Uterus (tissue), 4 donors: ENCODE data around the gene CLIC6. TPM values are rescaled to one million over a fixed set of nuclear protein-coding genes. Genes with fewer than 3 reads are reported as not detected.

Experiments used
- DNase-seq, 2 donors: peaks; one replicate each; pipeline ENCODE4 v3.0.0-alpha.2; 2019 to 2020
- H3K27ac ChIP-seq, 2 donors: fragments of 200-600 bp; sonication (generic); 1 replicate in 1 of 2; 2 replicates in 1 of 2; pipeline ENCODE4 v1.5.1; 2016 to 2018
- H3K27me3 ChIP-seq, 2 donors: fragments of 200-600 bp; sonication (generic); one replicate each; pipeline ENCODE4 v1.5.1; 2018 to 2019; ENCODE audit warnings: control low read depth in 1 of 2
- H3K36me3 ChIP-seq, 2 donors: fragments of 200-600 bp; sonication (generic); one replicate each; pipeline ENCODE4 v1.5.1; 2019; ENCODE audit warnings: control low read depth in 1 of 2
- H3K4me1 ChIP-seq, 2 donors: fragments of 200-600 bp; sonication (generic); one replicate each; pipeline ENCODE4 v1.5.1; 2018 to 2019; ENCODE audit warnings: control low read depth in 1 of 2
- H3K4me3 ChIP-seq, 2 donors: fragments of 200-600 bp; sonication (generic); 1 replicate in 1 of 2; 2 replicates in 1 of 2; pipeline ENCODE4 v1.5.1; 2018 to 2019; ENCODE audit warnings: mild to moderate bottlenecking in 1 of 2
- H3K9me3 ChIP-seq, 2 donors: fragments of 200-600 bp; sonication (generic); one replicate each; pipeline ENCODE4 v1.5.1; 2019; ENCODE audit warnings: control low read depth in 1 of 2
- CTCF ChIP-seq, 4 experiments: fragments of 200-600 bp in 2 of 4; fragments of 450-650 bp in 2 of 4; sonication (generic) in 2 of 4; IDR thresholded peaks; one replicate each; pipeline ENCODE4 v1.5.1; 2016 to 2019; ENCODE audit warnings: antibody characterized with exemption in 4 of 4, mild to moderate bottlenecking in 2 of 4, moderate library complexity in 1 of 4
- POLR2A ChIP-seq, 2 donors: fragments of 450-650 bp; IDR thresholded peaks; one replicate each; pipeline ENCODE4 v1.6.1; 2016; ENCODE audit warnings: antibody characterized with exemption in 2 of 2, mild to moderate bottlenecking in 1 of 2, moderate library complexity in 1 of 2
- intact Hi-C: fragments of 100-400 bp; cut with DNase I; formaldehyde crosslinking; loops from one replicate; pipeline ENCODE4 v1.15.1; 2023; ENCODE audit warnings: low total_unique reads
- total RNA-seq, 4 donors: library from RNA; depleted of rRNA in 3 of 4; stranded (reverse); fragments of >200 nt in 3 of 4; gene quantifications; one replicate each; pipeline versions ENCODE4 v1.1.0 to v1.2.4, GENCODE V29; 2014 to 2023
- donor health status: DM: yes; HTN: yes; CAD: no.

CLIC6 gene
- total RNA-seq: under 1 TPM; under 0.01 to 0.69 (median 0.38) TPM

DNA sequence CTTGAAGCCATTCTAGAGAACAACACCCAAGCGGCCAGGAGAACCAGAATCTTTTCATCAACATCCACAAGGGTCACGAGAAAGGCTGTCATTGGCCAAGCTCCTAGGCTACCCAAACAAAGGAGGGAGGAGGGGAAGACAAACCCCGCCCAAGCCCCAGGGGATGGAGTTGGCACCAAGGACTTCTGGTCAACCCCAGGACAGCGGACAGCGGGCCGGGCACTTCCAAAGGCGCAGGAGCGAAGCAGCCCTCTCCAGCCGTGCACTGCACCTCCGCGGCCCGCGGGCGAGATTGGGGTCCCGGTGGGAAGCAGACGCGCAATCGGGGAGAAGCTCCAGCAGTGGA is at the start of gene CLIC6:
Gene CLIC6, plus strand, starts transcription at position 192 of the 346 bp plus-strand sequence. CDS start 395 bp downstream, outside the sequence.
- Histone ChIP-seq H3K27me3 (peaks cover 0 to 23% of the 10 kb centered on the region in 2 donors), H3K9me3 (no peaks in the 10 kb centered on the region), H3K4me3 (peak within 1 kb of the TSS in 1 of 2 donors; percentile 34), H3K36me3 (no peaks in the 10 kb centered on the region), H3K4me1 (peaks cover 0 to 13% of the 10 kb centered on the region in 2 donors), H3K27ac (no peak within 1 kb of the TSS)
- intact Hi-C loops: no loop called here
- TF ChIP-seq POLR2A (IDR thresholded peaks at IDR 0.05) (no peak), CTCF (IDR thresholded peaks at IDR 0.05) (no peak)
- DNase-seq: no peak

GRCh38 chr21:34619841-34620665 is 48.7 kb upstream of the CLIC6 start:
- TF ChIP-seq CTCF (IDR thresholded peaks at IDR 0.05) (no peak), POLR2A (IDR thresholded peaks at IDR 0.05) (no peak)
- Histone ChIP-seq H3K4me1 (no peaks in the 10 kb centered on the region), H3K9me3 (no peaks in the 10 kb centered on the region), H3K27ac (no peak overlapping the region), H3K36me3 (no peaks in the 10 kb centered on the region), H3K27me3 (no peaks in the 10 kb centered on the region), H3K4me3 (no peak overlapping the region)
- intact Hi-C loops: no loop called here
- no peak for DNase-seq

DNA sequence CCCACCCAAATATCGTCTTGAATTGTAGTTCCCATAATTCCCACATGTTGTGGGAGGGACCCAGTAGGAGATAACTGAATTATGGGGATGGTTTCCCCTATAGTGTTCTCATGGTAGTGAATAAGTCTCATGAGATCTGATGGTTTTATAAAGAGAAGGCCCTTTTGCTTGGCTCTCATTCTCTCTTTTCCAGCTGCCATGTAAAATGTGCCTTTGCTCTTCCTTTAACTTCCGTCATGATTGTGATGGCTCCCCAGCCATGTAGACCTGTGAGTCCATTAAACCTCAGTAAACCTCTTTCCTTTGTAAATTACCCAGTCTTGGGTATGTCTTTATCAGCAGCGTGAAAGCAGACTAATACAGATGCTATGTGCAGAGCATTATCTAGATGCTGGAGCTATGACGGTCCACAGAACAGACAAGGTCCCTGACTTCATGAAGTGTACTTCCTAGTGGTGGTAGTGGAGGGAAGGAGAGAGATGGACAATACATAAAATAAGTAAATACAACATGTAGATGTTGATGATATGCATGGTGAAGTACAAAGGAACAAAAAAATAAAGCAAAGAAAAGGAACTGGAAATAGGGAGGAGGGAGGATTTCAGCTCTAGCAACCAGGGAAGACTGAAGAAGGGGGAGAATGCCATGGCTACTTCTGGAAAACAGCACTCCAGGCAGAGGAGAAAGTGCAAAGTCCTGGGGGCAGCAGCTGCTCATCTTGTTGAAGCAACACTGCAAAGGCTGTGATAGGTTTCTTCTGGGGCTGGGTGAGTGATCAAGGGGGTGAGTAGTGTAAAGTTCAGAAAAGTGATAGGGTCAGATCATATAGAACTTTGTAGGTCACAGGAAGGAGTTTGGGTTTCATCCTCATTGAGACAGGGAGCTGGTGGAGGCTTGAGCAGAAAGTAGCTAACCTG is 47.1 kb upstream of the CLIC6 start:
- no peak overlapping the region for H3K4me3 ChIP-seq
- DNase-seq: no peak
- H3K27me3 ChIP-seq: no peaks in the 10 kb centered on the region
- TF ChIP-seq CTCF (IDR thresholded peaks at IDR 0.05): no peak
- no peak for TF ChIP-seq POLR2A (IDR thresholded peaks at IDR 0.05)
- H3K27ac ChIP-seq: no peak overlapping the region
- intact Hi-C loops: no loop called here
- no peaks in the 10 kb centered on the region for H3K9me3 ChIP-seq
- no peaks in the 10 kb centered on the region for H3K36me3 ChIP-seq
- no peaks in the 10 kb centered on the region for H3K4me1 ChIP-seq

DNA sequence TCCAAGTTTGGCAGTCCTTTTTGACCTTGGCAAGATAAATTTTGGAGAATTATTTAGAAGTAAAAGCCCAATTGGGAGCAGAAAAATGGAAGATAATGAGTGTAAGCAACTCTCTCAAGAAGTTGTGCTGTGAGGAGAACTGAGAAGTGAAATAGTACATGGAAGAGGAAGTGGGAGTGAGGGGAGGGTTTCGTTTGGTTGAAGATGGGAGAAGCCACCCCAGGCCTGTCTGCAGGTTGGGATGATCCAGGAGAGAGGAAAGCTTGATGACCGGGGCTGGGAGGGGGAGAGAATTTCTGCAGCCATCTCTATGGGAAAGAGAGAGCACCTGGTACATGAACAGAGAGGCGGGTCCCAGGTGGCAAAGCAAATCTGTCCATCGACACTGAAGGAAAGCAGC is 45.3 kb upstream of the CLIC6 start:
- TF ChIP-seq POLR2A (IDR thresholded peaks at IDR 0.05): no peak
- no peak for TF ChIP-seq CTCF (IDR thresholded peaks at IDR 0.05)
- Histone ChIP-seq H3K27ac (no peak overlapping the region), H3K9me3 (no peaks in the 10 kb centered on the region), H3K36me3 (no peaks in the 10 kb centered on the region), H3K4me3 (no peak overlapping the region), H3K4me1 (no peaks in the 10 kb centered on the region), H3K27me3 (no peaks in the 10 kb centered on the region)
- intact Hi-C loops: no loop called here
- no peak for DNase-seq
